MCF 10A (cell line): ENCODE results near the gene EGLN1. TPM values are rescaled to one million over a fixed set of nuclear protein-coding genes. Genes with fewer than 3 reads are reported as not detected.
A peak's percentile ranks its signal among the peaks of the same experiment; 100 is the strongest.

ENCODE experiments used
- BruUV-seq: library from RNA; stranded (reverse); fragments of 400-500 nt; replicated peaks from 2 replicates; lab custom pipeline; 2021; lab: Mats Ljungman, UMichigan
- CTCF ChIA-PET: fragments of 300-600 bp; sonication (Branson Sonifier 250); formaldehyde crosslinking; extraction: SDS; loops from one replicate; lab custom pipeline; 2021; ENCODE audit warnings: antibody characterized with exemption, inconsistent platforms; lab: Yijun Ruan, JAX
- POLR2A ChIA-PET: fragments of 300-600, 350-650 bp; sonication (Branson Sonifier 250); formaldehyde crosslinking; extraction: SDS; loops from one replicate; lab custom pipeline; 2020; ENCODE audit warnings: antibody characterized with exemption, inconsistent platforms; lab: Yijun Ruan, JAX
- DNase-seq: peaks from one replicate; pipeline ENCODE4 v3.0.0-alpha.2; 2018; ENCODE audit not compliant: unreplicated experiment
- H3K27ac Mint-ChIP-seq: one replicate; pipeline ENCODE4 v1.8.0; 2022; ENCODE audit warnings: mild to moderate bottlenecking, low read depth, mixed read lengths; ENCODE audit not compliant: unreplicated experiment
- H3K27me3 Mint-ChIP-seq: one replicate; pipeline ENCODE4 v1.8.0; 2022; ENCODE audit warnings: mixed read lengths; ENCODE audit not compliant: insufficient read depth, unreplicated experiment
- H3K36me3 Mint-ChIP-seq: one replicate; pipeline ENCODE4 v1.8.0; 2022; ENCODE audit warnings: mild to moderate bottlenecking, moderate library complexity, mixed read lengths; ENCODE audit not compliant: insufficient read depth, unreplicated experiment
- H3K4me1 Mint-ChIP-seq: one replicate; pipeline ENCODE4 v1.8.0; 2022; ENCODE audit warnings: mixed read lengths; ENCODE audit not compliant: insufficient read depth, unreplicated experiment
- H3K4me3 Mint-ChIP-seq: one replicate; pipeline ENCODE4 v1.8.0; 2022; ENCODE audit warnings: mild to moderate bottlenecking, moderate library complexity, mixed read lengths; ENCODE audit not compliant: unreplicated experiment
- H3K9me3 Mint-ChIP-seq: one replicate; pipeline ENCODE4 v1.8.0; 2022; ENCODE audit warnings: mixed read lengths; ENCODE audit not compliant: unreplicated experiment
- intact Hi-C: fragments of 100-400 bp; cut with micrococcal nuclease; formaldehyde crosslinking; loops from 2 replicates; pipeline ENCODE4 v1.14.1; 2022
- total RNA-seq: library from RNA; stranded (reverse); gene quantifications from 2 replicates; pipeline ENCODE4 v1.2.3, GENCODE V29; 2022
- TF ChIP-seq, protein P1 (sequence below): fragments of 200-600 bp; IDR thresholded peaks from one replicate; pipeline ENCODE4 v1.8.0; 2022; ENCODE audit warnings: antibody characterized with exemption, mild to moderate bottlenecking; ENCODE audit not compliant: unreplicated experiment

Gene EGLN1
- total RNA-seq, 1 experiment from 2014 or later, result 68.8 TPM

GRCh38 chr1:231384696-231385415 is 37.2 kb downstream of the EGLN1 start:
- no TSS peak for BruUV-seq
- peaks cover 20% of the 10 kb centered on the region for H3K4me1 Mint-ChIP-seq
- no peaks in the 10 kb centered on the region for H3K27me3 Mint-ChIP-seq
- no peak overlapping the region for H3K27ac Mint-ChIP-seq
- no peak for DNase-seq
- ChIA-PET POLR2A (interaction anchor here (0.7 to 3.4 kb wide), 16 partner anchors 8 to 47 kb away, joined by 3 to 24 read pairs (median 4); partner anchors contain the start of genes EGLN1, EXOC8 and SPRTN), CTCF (interaction anchor here (0.7 to 1.5 kb wide), 2 partner anchors 10 to 1003 kb away, joined by 3 read pairs; no protein-coding TSS in a partner anchor)
- no peaks in the 10 kb centered on the region for H3K9me3 Mint-ChIP-seq
- intact Hi-C loops, result no loop called here
- no peaks in the 10 kb centered on the region for H3K36me3 Mint-ChIP-seq
- TF ChIP-seq, protein P1, sequence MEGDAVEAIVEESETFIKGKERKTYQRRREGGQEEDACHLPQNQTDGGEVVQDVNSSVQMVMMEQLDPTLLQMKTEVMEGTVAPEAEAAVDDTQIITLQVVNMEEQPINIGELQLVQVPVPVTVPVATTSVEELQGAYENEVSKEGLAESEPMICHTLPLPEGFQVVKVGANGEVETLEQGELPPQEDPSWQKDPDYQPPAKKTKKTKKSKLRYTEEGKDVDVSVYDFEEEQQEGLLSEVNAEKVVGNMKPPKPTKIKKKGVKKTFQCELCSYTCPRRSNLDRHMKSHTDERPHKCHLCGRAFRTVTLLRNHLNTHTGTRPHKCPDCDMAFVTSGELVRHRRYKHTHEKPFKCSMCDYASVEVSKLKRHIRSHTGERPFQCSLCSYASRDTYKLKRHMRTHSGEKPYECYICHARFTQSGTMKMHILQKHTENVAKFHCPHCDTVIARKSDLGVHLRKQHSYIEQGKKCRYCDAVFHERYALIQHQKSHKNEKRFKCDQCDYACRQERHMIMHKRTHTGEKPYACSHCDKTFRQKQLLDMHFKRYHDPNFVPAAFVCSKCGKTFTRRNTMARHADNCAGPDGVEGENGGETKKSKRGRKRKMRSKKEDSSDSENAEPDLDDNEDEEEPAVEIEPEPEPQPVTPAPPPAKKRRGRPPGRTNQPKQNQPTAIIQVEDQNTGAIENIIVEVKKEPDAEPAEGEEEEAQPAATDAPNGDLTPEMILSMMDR, result no peak
- H3K4me3 Mint-ChIP-seq, result no peak overlapping the region

DNA sequence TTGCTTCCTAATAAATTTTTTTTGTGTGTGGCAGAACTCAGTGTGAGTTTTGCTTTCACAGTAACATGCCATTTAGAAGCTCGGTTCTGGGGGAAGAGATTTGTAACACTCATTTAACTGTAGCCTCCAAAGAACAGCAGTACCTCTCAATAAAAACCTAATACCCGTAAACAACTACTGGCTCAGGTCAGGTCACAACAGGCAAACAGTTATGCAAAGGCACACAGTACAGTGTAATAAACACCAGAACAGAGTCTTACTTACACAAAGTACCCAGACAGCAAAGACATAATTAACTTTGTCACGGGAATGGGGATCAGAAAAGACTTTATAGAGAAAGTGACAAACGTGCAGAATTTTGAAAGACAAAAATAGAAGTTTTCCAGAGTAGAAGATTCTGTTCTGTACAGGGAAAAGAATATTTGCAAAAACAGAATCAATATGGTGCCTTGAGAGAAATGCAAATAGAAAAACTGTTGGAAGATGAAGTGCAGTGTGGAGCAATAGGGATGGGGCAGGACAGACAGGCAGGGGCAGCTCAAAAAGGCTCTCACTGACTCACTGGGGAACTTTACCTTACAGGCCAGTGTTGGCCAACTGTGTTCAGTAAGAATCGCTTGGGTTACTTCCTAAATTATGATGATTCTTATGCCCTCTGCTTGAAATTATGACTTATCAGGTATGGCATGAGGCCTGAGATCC is 38.8 kb downstream of the EGLN1 start:
- CTCF ChIA-PET, result interaction anchor here (0.6 to 1.9 kb wide), 3 partner anchors 24 to 207 kb away, joined by 3 to 4 read pairs (median 3); no protein-coding TSS in a partner anchor
- BruUV-seq, result no TSS peak
- DNase-seq, result peak; percentile 85
- no peak overlapping the region for H3K27ac Mint-ChIP-seq
- H3K4me3 Mint-ChIP-seq, result no peak overlapping the region
- no peaks in the 10 kb centered on the region for H3K36me3 Mint-ChIP-seq
- H3K9me3 Mint-ChIP-seq, result no peaks in the 10 kb centered on the region
- POLR2A ChIA-PET, result interaction anchor here (0.6 to 3.9 kb wide), 15 partner anchors 9 to 1839 kb away, joined by 3 to 47 read pairs (median 4); partner anchors contain the start of genes EGLN1, EXOC8 and SPRTN
- TF ChIP-seq, protein P1, result no peak
- no peaks in the 10 kb centered on the region for H3K27me3 Mint-ChIP-seq
- intact Hi-C loops, result loop anchor here (2.0 kb wide), 1 partner anchor 37 kb away; no protein-coding TSS in a partner anchor
- H3K4me1 Mint-ChIP-seq, result peaks cover 15% of the 10 kb centered on the region

DNA sequence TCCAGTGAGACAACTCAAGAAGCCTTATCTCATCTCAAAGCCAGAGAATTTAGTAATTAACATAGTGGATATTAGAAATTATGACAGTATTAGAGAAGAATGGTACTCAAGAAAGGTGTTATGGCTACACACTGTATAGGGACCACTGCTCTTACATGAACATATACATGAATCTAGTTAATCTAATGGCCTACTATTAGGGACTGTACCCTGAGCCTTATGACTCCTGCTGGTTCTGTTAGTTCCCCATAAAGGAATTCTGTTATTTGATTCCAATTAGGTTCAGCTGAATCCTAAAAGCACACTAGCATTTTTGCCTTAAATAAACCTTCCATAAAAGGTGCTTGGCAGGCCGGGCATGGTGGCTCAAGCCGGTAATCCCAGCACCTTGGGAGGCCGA is 39.7 kb downstream of the EGLN1 start:
- Mint-ChIP-seq H3K9me3 (no peaks in the 10 kb centered on the region), H3K36me3 (no peaks in the 10 kb centered on the region), H3K27ac (no peak overlapping the region), H3K4me1 (peaks cover 8% of the 10 kb centered on the region), H3K4me3 (no peak overlapping the region), H3K27me3 (no peaks in the 10 kb centered on the region)
- intact Hi-C loops, result loop anchor here (2.0 kb wide), 1 partner anchor 38 kb away; no protein-coding TSS in a partner anchor
- CTCF ChIA-PET, result interaction anchor here (0.6 to 1.9 kb wide), 8 partner anchors 13 to 1682 kb away, joined by 3 to 6 read pairs (median 3); no protein-coding TSS in a partner anchor
- POLR2A ChIA-PET, result interaction anchor here (0.6 to 3.9 kb wide), 14 partner anchors 10 to 1838 kb away, joined by 3 to 47 read pairs (median 4); partner anchors contain the start of genes EGLN1, EXOC8 and SPRTN
- TF ChIP-seq, protein P1, result no peak
- no TSS peak for BruUV-seq
- DNase-seq, result no peak
